22Rv1 (cell line): ENCODE data around the gene PHRF1.

Experiments used
- ZFX ChIP-seq: fragments of 450-650 bp; IDR thresholded peaks from 2 replicates; pipeline ENCODE4 v1.6.1; 2017; ENCODE audit warnings: antibody characterized with exemption, borderline replicate concordance
- TF ChIP-seq, protein P1 (sequence below): fragments of 450-650 bp; IDR thresholded peaks from 2 replicates; pipeline ENCODE4 v1.5.1; 2017; ENCODE audit warnings: mild to moderate bottlenecking

DNA sequence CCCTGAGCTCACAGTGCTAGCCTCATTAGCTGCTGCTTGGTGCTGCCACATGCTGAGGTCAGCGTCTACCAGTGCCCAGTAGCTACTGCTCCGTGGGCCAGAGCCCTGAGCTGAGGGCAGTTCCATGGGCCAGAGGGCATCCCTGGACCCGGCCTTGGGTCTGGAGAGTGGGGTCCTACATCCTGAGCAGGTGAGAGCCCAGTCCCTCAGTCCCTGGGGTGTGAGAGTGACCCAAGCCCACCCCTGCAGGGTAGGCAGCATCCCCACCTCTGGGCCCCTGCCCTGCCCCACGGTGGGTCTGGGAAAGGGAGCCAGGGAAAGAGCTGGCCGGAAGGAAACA, 25.6 kb upstream of the PHRF1 start:
- TF ChIP-seq, protein P1, sequence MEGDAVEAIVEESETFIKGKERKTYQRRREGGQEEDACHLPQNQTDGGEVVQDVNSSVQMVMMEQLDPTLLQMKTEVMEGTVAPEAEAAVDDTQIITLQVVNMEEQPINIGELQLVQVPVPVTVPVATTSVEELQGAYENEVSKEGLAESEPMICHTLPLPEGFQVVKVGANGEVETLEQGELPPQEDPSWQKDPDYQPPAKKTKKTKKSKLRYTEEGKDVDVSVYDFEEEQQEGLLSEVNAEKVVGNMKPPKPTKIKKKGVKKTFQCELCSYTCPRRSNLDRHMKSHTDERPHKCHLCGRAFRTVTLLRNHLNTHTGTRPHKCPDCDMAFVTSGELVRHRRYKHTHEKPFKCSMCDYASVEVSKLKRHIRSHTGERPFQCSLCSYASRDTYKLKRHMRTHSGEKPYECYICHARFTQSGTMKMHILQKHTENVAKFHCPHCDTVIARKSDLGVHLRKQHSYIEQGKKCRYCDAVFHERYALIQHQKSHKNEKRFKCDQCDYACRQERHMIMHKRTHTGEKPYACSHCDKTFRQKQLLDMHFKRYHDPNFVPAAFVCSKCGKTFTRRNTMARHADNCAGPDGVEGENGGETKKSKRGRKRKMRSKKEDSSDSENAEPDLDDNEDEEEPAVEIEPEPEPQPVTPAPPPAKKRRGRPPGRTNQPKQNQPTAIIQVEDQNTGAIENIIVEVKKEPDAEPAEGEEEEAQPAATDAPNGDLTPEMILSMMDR, result no peak
- no peak for TF ChIP-seq ZFX
